Measurements from ENCODE around the gene CLEC20A.
"Not testable (repeated sequence)": the region's sequence is repeated elsewhere in the genome, so short reads cannot be mapped to it uniquely, and the experiment has no call there.

The CLEC20A gene

DNA sequence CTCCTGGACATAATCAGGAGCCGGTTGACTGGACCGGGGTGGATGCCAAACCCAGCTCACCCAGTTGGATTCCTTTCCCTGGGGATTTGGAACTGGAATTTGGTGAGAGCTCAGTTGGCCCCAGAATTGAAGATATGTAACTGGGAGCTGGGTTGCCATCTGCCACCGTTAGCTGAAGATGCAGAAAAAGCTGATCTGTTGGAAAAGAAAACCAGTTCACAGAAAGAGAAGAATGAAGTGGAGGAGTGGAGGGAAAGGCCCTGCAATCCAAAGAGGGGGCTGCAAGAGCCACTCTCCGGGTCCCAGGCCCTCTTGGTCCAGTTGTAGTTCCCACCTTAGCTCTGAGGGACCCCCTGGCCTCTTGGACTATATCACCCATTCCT lies 32.2 kb upstream of the CLEC20A start:
- DNase-seq, result no peak

DNA sequence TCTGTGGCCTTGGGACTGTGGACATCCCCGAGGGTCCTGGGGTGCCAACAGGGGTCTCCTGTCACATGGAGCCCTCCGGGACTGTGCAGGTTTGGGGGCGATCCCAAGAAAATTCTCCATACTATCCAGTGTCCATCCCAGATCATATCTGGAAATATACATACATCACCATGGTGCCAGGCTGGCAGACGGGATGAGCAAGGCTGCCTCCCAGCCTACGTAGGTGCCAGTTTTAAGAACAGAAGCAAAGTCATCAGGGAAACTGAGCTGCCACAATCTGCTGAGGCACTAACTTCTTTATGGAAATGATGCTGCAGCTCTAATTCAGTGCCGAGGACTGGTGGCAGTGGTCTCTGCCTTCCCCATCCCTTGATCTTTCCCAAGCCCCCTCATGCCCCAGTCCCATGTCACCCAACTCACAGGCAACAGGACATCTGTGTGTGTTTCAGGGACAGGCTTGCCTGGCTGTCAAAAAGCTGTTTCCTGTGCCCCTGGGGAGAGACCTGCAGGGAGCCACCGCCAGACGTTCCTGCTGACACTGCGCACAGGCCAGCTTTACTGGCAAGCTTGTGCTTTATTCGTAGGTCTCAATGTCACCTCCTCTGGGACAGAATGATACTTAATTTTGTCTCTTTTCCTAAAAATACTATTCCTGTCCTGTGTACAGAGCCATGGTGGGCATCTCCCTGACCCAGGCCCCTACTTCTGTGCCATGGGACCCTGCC lies 31.6 kb upstream of the CLEC20A start:
- peak; percentile 46 for DNase-seq

GRCh38 chr1:178527117-178527516 lies 30.4 kb upstream of the CLEC20A start:
- no peak for DNase-seq

DNA sequence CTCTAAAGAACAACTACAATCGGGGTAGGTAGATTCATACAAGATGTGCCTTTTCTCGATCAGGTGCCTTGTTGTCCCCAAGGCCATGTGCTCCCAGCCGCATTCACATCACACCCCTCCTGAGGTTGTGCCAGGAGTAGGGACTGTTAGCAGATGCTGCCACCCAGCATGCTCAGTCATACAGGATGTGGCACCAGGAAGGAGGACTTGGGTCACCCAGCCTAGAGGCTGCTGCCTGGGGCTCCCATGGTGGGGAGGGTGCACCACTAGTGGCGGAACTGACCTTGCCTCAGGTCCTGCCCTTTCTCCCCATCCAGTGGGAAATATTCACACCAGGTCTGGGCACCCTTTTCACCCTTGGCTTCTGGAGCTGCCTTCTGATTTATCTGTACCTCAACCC lies 24.5 kb upstream of the CLEC20A start:
- no peak for DNase-seq

DNA sequence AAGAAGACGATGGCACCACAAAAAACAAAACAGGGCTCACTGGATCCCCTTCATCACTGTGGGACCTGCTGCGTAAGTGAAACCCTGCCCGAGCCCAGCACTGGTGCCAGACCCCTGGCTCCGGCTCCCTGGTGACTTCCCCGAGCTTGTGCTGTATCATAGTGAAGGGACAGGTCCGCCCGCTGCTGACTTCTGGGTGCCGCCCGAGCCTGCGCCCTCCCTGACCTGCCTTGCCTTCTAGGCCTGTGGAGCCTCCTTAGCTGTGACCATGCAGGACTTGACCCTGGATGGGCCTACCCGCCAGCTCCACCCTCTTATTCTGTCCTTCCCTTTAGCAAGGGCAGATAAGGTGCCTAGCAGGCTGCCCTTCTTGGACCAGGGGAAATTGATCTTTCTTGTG lies 24.0 kb upstream of the CLEC20A start:
- DNase-seq, result no peak

DNA sequence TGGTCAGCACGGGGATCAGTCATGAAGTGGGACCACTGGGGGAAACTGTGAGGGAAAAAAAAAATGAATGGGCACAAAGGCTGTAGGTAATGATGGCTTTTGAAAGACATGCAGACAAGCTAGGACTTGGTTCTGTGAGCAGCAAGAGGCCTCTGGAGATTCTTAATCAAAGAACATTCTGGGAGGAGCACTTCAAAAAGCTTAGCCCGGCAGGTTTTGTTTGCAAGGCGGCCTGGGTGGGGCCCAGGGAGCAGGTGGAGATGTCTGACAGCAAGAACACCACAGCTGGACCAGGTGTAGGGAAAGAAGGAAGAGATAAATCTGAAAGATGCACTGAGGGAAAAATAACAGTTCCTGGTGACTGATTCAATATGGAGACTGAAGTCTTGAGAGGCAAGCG lies 22.1 kb upstream of the CLEC20A start:
- peak; percentile 62 for DNase-seq

DNA sequence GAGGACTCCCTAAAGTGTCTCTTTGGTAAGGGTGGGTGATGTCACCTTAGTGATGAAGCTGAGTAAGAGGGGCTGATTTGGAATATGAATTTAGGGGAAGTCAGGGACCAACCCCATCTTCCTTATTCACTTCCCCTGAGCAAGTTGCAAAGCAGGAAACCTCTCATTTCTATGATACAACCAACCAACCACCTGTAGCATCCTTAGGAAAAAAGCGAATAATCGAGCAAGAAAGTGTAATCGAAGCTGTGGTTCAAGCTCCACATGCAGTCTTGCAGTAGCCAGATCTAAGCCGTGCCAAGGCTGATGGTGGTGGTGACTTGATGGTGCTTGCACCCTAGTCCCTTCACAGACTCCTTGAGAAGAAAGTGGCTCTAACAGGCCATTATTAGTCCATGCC lies 19.3 kb upstream of the CLEC20A start:
- DNase-seq, result no peak

GRCh38 chr1:178513278-178513983 lies 16.7 kb upstream of the CLEC20A start:
- DNase-seq, result peak; percentile 63

- DNase-seq, result no peak
Observed at GRCh38 chr1:178512566-178513277, 16.0 kb upstream of the CLEC20A start, which contains the start of gene TEX35. TSS of gene TEX35 (plus strand) at chr1:178513109. CDS start at chr1:178513189, 80 bp downstream.

GRCh38 chr1:178510155-178510554 lies 13.4 kb upstream of the CLEC20A start:
- DNase-seq, result no peak

GRCh38 chr1:178509414-178510007 lies 12.7 kb upstream of the CLEC20A start:
- no peak for DNase-seq

DNA sequence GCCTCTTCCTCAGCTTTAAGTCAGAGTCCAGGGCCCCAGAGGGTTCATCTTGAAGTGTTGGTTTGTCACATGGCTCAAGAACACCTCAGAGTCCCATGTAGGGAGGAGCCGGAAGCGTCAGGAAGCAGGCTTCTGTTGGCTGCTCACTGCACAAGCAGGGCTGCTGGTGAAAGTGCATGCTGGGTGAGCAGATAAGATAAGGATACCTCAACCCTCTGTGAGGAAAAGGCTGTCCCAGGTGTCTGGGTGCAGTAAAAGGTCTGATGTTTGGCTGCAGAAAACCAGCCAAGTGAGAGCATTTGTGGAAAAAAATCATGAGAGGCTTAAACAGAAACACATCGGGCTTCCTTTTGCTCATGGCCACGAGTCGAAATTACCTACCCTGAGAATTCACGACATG lies 9.9 kb upstream of the CLEC20A start:
- DNase-seq, result no peak

GRCh38 chr1:178506177-178506576 lies 9.4 kb upstream of the CLEC20A start:
- no peak for DNase-seq

DNA sequence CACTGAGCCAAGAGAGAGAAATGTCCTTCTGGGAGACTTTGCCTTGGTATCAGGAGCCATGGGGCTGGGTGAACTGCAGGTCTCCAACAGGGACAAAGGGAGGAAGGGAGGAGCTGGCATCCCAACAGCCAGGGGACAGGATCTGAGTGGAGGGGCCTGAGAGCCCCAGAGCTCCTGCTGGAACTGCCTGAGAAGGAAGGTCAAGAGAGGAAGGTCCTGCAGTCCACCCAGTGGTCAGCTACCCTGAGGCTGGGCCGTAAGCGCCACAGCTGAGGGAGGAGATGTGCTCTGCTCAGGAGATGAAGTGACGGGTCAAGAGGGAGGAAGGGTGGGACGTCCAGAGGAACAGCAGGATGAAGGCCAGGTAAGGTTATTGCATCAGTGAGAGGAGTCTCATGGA lies 7.5 kb upstream of the CLEC20A start:
- DNase-seq, result no peak

DNA sequence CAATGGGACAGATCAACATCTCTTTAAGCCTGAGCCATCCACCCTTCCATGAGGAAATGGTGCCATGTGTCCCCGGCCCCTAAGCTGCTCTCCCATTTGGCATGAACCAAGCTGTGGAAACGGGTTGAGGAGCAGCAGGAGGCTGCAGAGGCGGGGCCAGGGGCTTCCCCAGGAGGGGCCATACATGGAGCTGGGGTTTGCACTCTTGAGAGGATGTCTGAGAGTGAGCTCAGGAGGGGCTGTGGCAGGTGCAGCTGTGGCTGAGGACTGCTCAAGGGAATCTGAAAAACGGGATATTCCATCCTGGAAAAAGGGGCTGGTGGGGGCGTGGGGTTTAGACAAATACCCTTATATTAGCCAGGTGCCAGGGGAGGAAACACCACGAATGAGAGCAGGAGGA lies 7.1 kb upstream of the CLEC20A start:
- DNase-seq, result no peak

- DNase-seq, result not testable (repeated sequence)
Observed at GRCh38 chr1:178503316-178503715, 6.6 kb upstream of the CLEC20A start.

GRCh38 chr1:178502856-178503255 lies 6.1 kb upstream of the CLEC20A start:
- no peak for DNase-seq

- no peak for DNase-seq
Observed at GRCh38 chr1:178502330-178502714, 5.6 kb upstream of the CLEC20A start.

GRCh38 chr1:178501705-178502329 lies 5.1 kb upstream of the CLEC20A start:
- DNase-seq, result peak; percentile 61

- DNase-seq, result peak; percentile 5
Observed at GRCh38 chr1:178500936-178501554, 4.3 kb upstream of the CLEC20A start.

DNA sequence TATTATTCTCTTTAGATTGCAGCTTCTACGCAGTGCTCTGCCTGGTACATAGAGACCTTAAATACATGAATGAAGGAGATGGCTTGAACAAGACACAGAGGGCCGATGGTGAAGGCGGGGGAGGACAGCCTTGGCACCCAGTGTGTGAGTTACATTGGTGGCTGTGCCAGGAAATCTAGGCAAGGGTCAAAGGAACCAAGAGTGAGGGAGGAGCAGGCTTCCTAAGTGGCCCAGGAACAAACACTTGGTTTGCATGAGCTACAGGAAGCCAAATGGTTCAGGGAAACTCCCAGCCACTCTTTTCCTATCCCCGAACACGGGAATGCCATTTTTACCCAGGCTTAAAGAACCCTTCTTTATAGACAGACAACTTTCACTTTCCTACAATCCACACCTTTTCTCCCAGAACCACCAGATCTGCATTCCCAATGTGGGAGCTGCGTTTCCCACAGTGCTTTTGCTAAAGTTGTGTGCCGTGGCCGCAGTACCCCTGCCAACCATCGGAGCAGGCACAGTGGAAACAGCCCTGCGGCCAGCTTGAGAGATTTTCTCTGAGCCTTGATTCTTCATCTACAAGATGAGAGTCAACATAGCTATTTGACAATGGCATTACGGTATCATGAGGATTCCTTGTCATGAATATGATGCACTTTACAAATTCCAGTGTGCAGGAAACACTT lies 3.5 kb upstream of the CLEC20A start:
- DNase-seq, result no peak

Data from NCI-H69 (cell line).